H1 (cell line): ENCODE data around the gene NR5A1. TPM values are rescaled to one million over a fixed set of nuclear protein-coding genes. Genes with fewer than 3 reads are reported as not detected.

ENCODE experiments used
- CTCF ChIA-PET: fragments of 300-600 bp; sonication (Branson Sonifier 250); formaldehyde crosslinking; loops from one replicate; lab custom pipeline; 2021; ENCODE audit not compliant: partially characterized antibody; lab: Charles Lee
- POLR2A ChIA-PET: fragments of 300-600 bp; sonication (Branson Sonifier 250); formaldehyde crosslinking; loops from one replicate; lab custom pipeline; 2021; ENCODE audit warnings: inconsistent platforms; ENCODE audit not compliant: partially characterized antibody; lab: Charles Lee
- DNase-seq, 2 experiments: peaks; one replicate each; pipeline versions ENCODE4 v3.0.0 to v3.0.0-alpha.2; 2010 to 2022; ENCODE audit warnings: low spot score in 2 of 2, low read depth in 1 of 2, mixed read lengths in 1 of 2
- FAIRE-seq: peaks from 2 replicates; lab custom pipeline; 2011; peaks lifted over from hg19 to GRCh38; lab: Jason Lieb, UNC
- H2AFZ ChIP-seq: 2 replicates; pipeline ENCODE4 v1.8.1; 2012; ENCODE audit warnings: low read length, inconsistent platforms
- H2AK5ac ChIP-seq: 2 replicates; pipeline ENCODE4 v1.6.1; 2013; ENCODE audit warnings: low read depth, low read length
- H2BK120ac ChIP-seq: replicated peaks from 2 replicates; pipeline ENCODE3; 2013; ENCODE audit warnings: low read depth, low read length, inconsistent platforms
- H2BK12ac ChIP-seq: 2 replicates; pipeline ENCODE4 v1.6.1; 2013; ENCODE audit warnings: low read depth, low read length
- H2BK15ac ChIP-seq: 2 replicates; pipeline ENCODE4 v1.6.1; 2013; ENCODE audit warnings: low read length
- H2BK20ac ChIP-seq: 2 replicates; pipeline ENCODE4 v1.6.1; 2013; ENCODE audit warnings: low read length
- H2BK5ac ChIP-seq: 2 replicates; pipeline ENCODE4 v1.6.1; 2013; ENCODE audit warnings: low read depth, low read length
- H3K14ac ChIP-seq: 2 replicates; pipeline ENCODE4 v1.6.1; 2013; ENCODE audit warnings: inconsistent platforms; ENCODE audit not compliant: insufficient read length
- H3K18ac ChIP-seq: 2 replicates; pipeline ENCODE4 v1.6.1; 2013; ENCODE audit warnings: low read length; ENCODE audit errors: extremely low read depth
- H3K23ac ChIP-seq: 2 replicates; pipeline ENCODE4 v1.6.1; 2013; ENCODE audit warnings: inconsistent platforms; ENCODE audit not compliant: insufficient read length
- H3K23me2 ChIP-seq: 2 replicates; pipeline ENCODE4 v1.6.1; 2013; ENCODE audit warnings: low read depth, low read length
- H3K27ac ChIP-seq: 2 replicates; pipeline ENCODE4 v1.6.1; 2011; ENCODE audit warnings: low read depth, low read length, inconsistent platforms
- H3K27me3 ChIP-seq, 4 experiments: replicated peaks in 1 of 4; 1 replicate in 1 of 4; 2 replicates in 3 of 4; pipeline versions ENCODE4 v1.6.1 to v1.8.1; 2011 to 2013; ENCODE audit warnings: low read length in 3 of 4, mild to moderate bottlenecking in 3 of 4, inconsistent platforms in 2 of 4, mixed read lengths in 2 of 4, moderate library complexity in 1 of 4; ENCODE audit not compliant: control insufficient read depth in 3 of 4, insufficient read depth in 3 of 4; ENCODE audit errors: extremely low read depth in 1 of 4
- H3K36me3 ChIP-seq, 4 experiments: 2 replicates each; pipeline versions ENCODE4 v1.6.1 to v1.8.1; 2011 to 2013; ENCODE audit warnings: mild to moderate bottlenecking in 4 of 4, low read length in 3 of 4, moderate library complexity in 2 of 4, control low read depth in 1 of 4, inconsistent platforms in 1 of 4; ENCODE audit not compliant: insufficient read depth in 4 of 4, control insufficient read depth in 2 of 4
- H3K4ac ChIP-seq: replicated peaks from 2 replicates; pipeline ENCODE3; 2013; ENCODE audit warnings: low read length, low read depth, mixed read lengths, inconsistent platforms; ENCODE audit not compliant: insufficient read length
- H3K4me1 ChIP-seq, 4 experiments: replicated peaks in 1 of 4; 1 replicate in 1 of 4; 2 replicates in 3 of 4; pipeline versions ENCODE4 v1.6.1 to v1.8.1; 2011 to 2013; ENCODE audit warnings: low read length in 3 of 4, inconsistent platforms in 2 of 4, mixed read lengths in 1 of 4; ENCODE audit not compliant: insufficient read depth in 4 of 4, control insufficient read depth in 3 of 4
- H3K4me2 ChIP-seq, 2 experiments: 2 replicates each; pipeline versions ENCODE4 v1.6.1 to v1.8.1; 2011 to 2013; ENCODE audit warnings: low read depth in 2 of 2, low read length in 2 of 2, control low read depth in 1 of 2, inconsistent platforms in 1 of 2, mild to moderate bottlenecking in 1 of 2; ENCODE audit not compliant: insufficient read depth in 1 of 2
- H3K4me3 ChIP-seq, 4 experiments: fragments of 200-600, 300-600 bp in 1 of 4; sonication (generic), shearing (Covaris generic), sonication (Bioruptor Twin) in 1 of 4; 2 replicates each; pipeline versions ENCODE4 v1.5.1 to v1.8.1; 2011 to 2016; ENCODE audit warnings: low read length in 4 of 4, low read depth in 3 of 4, control low read depth in 2 of 4, inconsistent platforms in 2 of 4, mild to moderate bottlenecking in 2 of 4, mixed read lengths in 1 of 4, moderate library complexity in 1 of 4; ENCODE audit not compliant: insufficient read depth in 2 of 4; ENCODE audit errors: extremely low read depth in 1 of 4
- H3K56ac ChIP-seq: replicated peaks from 2 replicates; pipeline ENCODE3; 2013; ENCODE audit warnings: low read depth, mild to moderate bottlenecking, mixed read lengths, low read length, inconsistent platforms; ENCODE audit not compliant: insufficient read length
- H3K79me1 ChIP-seq: 2 replicates; pipeline ENCODE4 v1.6.1; 2013; ENCODE audit warnings: low read depth, low read length, control low read depth
- H3K79me2 ChIP-seq, 2 experiments: 2 replicates each; pipeline versions ENCODE4 v1.6.1 to v1.8.1; 2012 to 2013; ENCODE audit warnings: low read length in 2 of 2, mild to moderate bottlenecking in 2 of 2, inconsistent platforms in 1 of 2; ENCODE audit not compliant: insufficient read depth in 2 of 2, control insufficient read depth in 1 of 2
- H3K9ac ChIP-seq, 4 experiments: replicated peaks in 1 of 4; 1 replicate in 1 of 4; 2 replicates in 3 of 4; pipeline versions ENCODE4 v1.6.1 to v1.8.1; 2011 to 2013; ENCODE audit warnings: low read depth in 3 of 4, low read length in 3 of 4, control low read depth in 2 of 4, mild to moderate bottlenecking in 2 of 4, moderate library complexity in 2 of 4, inconsistent platforms in 1 of 4; ENCODE audit errors: extremely low read depth in 1 of 4
- H3K9me3 ChIP-seq, 2 experiments: 2 replicates each; pipeline versions ENCODE4 v1.6.1 to v1.8.1; 2012 to 2013; ENCODE audit warnings: mild to moderate bottlenecking in 2 of 2, moderate library complexity in 2 of 2, control low read depth in 1 of 2, inconsistent platforms in 1 of 2, low read depth in 1 of 2, low read length in 1 of 2, mixed read lengths in 1 of 2; ENCODE audit not compliant: insufficient read depth in 2 of 2
- H4K20me1 ChIP-seq, 2 experiments: replicated peaks in 1 of 2; 2 replicates each; pipeline versions ENCODE3 to v1.8.1; 2011 to 2013; ENCODE audit warnings: inconsistent platforms in 2 of 2, low read length in 2 of 2, mild to moderate bottlenecking in 1 of 2; ENCODE audit not compliant: insufficient read depth in 2 of 2, control insufficient read depth in 1 of 2
- H4K5ac ChIP-seq: 2 replicates; pipeline ENCODE4 v1.6.1; 2013; ENCODE audit warnings: low read length, low read depth, mixed read lengths, inconsistent platforms; ENCODE audit not compliant: insufficient read length
- H4K8ac ChIP-seq: 2 replicates; pipeline ENCODE4 v1.8.0; 2013; ENCODE audit warnings: mild to moderate bottlenecking, moderate library complexity, low read length, inconsistent platforms; ENCODE audit not compliant: insufficient read depth; ENCODE audit errors: extremely low read depth
- H4K91ac ChIP-seq: replicated peaks from 2 replicates; pipeline ENCODE3; 2013; ENCODE audit warnings: low read length, mixed read lengths, inconsistent platforms; ENCODE audit not compliant: insufficient read length
- ATF2 ChIP-seq: IDR thresholded peaks from 2 replicates; pipeline ENCODE4 v1.6.1; 2012; ENCODE audit warnings: low read length, inconsistent platforms
- ATF3 ChIP-seq: IDR thresholded peaks from 2 replicates; pipeline ENCODE4 v1.6.1; 2011; ENCODE audit warnings: low read depth, mild to moderate bottlenecking, low read length; ENCODE audit not compliant: insufficient read depth
- CREB1 ChIP-seq: IDR thresholded peaks from 2 replicates; pipeline ENCODE4 v1.6.1; 2012; ENCODE audit warnings: inconsistent platforms
- CTBP2 ChIP-seq: IDR thresholded peaks from 2 replicates; pipeline ENCODE4 v1.7.0; 2011; ENCODE audit warnings: borderline replicate concordance, mild to moderate bottlenecking, moderate library complexity, mixed read lengths, low read length; ENCODE audit not compliant: insufficient read depth, insufficient read length
- JUN ChIP-seq: IDR thresholded peaks from 2 replicates; pipeline ENCODE4 v1.6.1; 2011; ENCODE audit warnings: low read depth, mild to moderate bottlenecking, improper control_type of control experiment, low read length
- JUND ChIP-seq: IDR thresholded peaks from 2 replicates; pipeline ENCODE4 v1.6.1; 2011; ENCODE audit warnings: mild to moderate bottlenecking, improper control_type of control experiment, low read length
- PHF8 ChIP-seq: fragments of 200-600 bp; sonication (generic); conservative IDR thresholded peaks from 2 replicates; pipeline ENCODE4 v1.7.1; 2012; ENCODE audit warnings: low read depth, mild to moderate bottlenecking, inconsistent platforms, low read length, moderate library complexity
- RBBP5 ChIP-seq: IDR thresholded peaks from 2 replicates; pipeline ENCODE4 v1.7.1; 2012; ENCODE audit warnings: low read depth, mild to moderate bottlenecking, inconsistent platforms, low read length, moderate library complexity, borderline replicate concordance
- SIN3A ChIP-seq, 2 experiments: IDR thresholded peaks in 1 of 2; conservative IDR thresholded peaks in 1 of 2; 2 replicates each; pipeline ENCODE4 v1.6.1; 2011 to 2012; ENCODE audit warnings: low read length in 2 of 2, improper control_type of control experiment in 1 of 2, low read depth in 1 of 2, mild to moderate bottlenecking in 1 of 2
- SP2 ChIP-seq: IDR thresholded peaks from 2 replicates; pipeline ENCODE4 v1.6.1; 2012; ENCODE audit warnings: mild to moderate bottlenecking, low read length, inconsistent platforms
- TCF12 ChIP-seq: IDR thresholded peaks from 2 replicates; pipeline ENCODE4 v1.6.1; 2011; ENCODE audit warnings: low read depth, mild to moderate bottlenecking, low read length
- WGBS, 2 experiments: shearing (Covaris generic) in 1 of 2; methylation state at CpG; one replicate each; pipeline versions ENCODE4 v1.1.6 to v1.1.7; 2013 to 2015; ENCODE audit warnings: low lambda C conversion rate in 2 of 2, mixed read lengths in 2 of 2, inconsistent platforms in 1 of 2, low coverage in 1 of 2, missing lambda C conversion rate in 1 of 2; ENCODE audit not compliant: insufficient replicate concordance in 2 of 2, insufficient coverage in 1 of 2, insufficient read length in 1 of 2; ENCODE audit errors: extremely low coverage in 1 of 2, missing lambda C conversion rate in 1 of 2; 5-methylcytosine and 5-hydroxymethylcytosine counted together
- polyA plus RNA-seq, 7 experiments: library from polyadenylated mRNA; depleted of rRNA in 3 of 7; stranded (reverse) in 5 of 7; unstranded in 2 of 7; fragments of >200 nt in 5 of 7; fragments of 200-250 nt in 2 of 7; gene quantifications; 1 replicate in 5 of 7; 2 replicates in 1 of 7; 4 replicates in 1 of 7; pipeline versions ENCODE4 v1.2.1 to v1.2.3, GENCODE V29; 2011 to 2013; ENCODE audit warnings: missing spikeins in 2 of 7, mixed read lengths in 2 of 7
- total RNA-seq: library from RNA; stranded (reverse); fragmentation: NEBNext Ultra II Directional; extraction: Animal tissue kit (Norgen Biotek cat#: 25700); gene quantifications from 2 replicates; pipeline ENCODE4 v1.2.1, GENCODE V29; 2021

NR5A1 gene
- total and polyA plus RNA-seq, 2 of the 8 experiments (the other 6 are each of a cell fraction or from before 2014, with no cell fraction given) = 0.29 to 0.58 TPM

- H2BK20ac ChIP-seq = no peak overlapping the region
- H3K4me1 ChIP-seq = peaks cover 0 to 6% (median 2%) of the 10 kb centered on the region in 4 experiments; a peak in 4 of 7 replicates
- H2AFZ ChIP-seq = no peak overlapping the region
- H3K27ac ChIP-seq = no peak overlapping the region
- no peak overlapping the region for H4K5ac ChIP-seq
- H2BK12ac ChIP-seq = no peak overlapping the region
- no peaks in the 10 kb centered on the region for H3K36me3 ChIP-seq
- no peak overlapping the region for H3K23ac ChIP-seq
- FAIRE-seq = no peak
- no peak overlapping the region for H3K14ac ChIP-seq
- H3K9ac ChIP-seq = no peak overlapping the region
- H3K79me1 ChIP-seq = no peaks in the 10 kb centered on the region
- 95% methylated on average over 8 of the region's 8 CpGs; no CpG with 5 or more reads in 1 of the 2 experiments for WGBS, 2 experiments
- CTCF ChIA-PET = interaction anchor here (1.3 to 2.8 kb wide), 5 partner anchors 9 to 214 kb away, joined by 4 to 9 read pairs (median 7); no protein-coding TSS in a partner anchor
- POLR2A ChIA-PET = interaction anchor here (3.6 kb wide), 1 partner anchor 11 kb away, joined by 11 read pairs; no protein-coding TSS in a partner anchor
- no peaks in the 10 kb centered on the region for H3K23me2 ChIP-seq
- H3K9me3 ChIP-seq = no peaks in the 10 kb centered on the region
- H4K91ac ChIP-seq = no peak overlapping the region
- peaks cover 0 to 2% of the 10 kb centered on the region in 2 experiments for H4K20me1 ChIP-seq
- no peak overlapping the region for H2BK15ac ChIP-seq
- no peak overlapping the region for H3K4ac ChIP-seq
- DNase-seq = no peak
- no peak overlapping the region for H3K4me2 ChIP-seq
- no peak overlapping the region for H4K8ac ChIP-seq
- H2BK5ac ChIP-seq = no peak overlapping the region
- H2AK5ac ChIP-seq = no peak overlapping the region
- no peak overlapping the region for H2BK120ac ChIP-seq
- no peak overlapping the region for H3K56ac ChIP-seq
- H3K79me2 ChIP-seq = no peaks in the 10 kb centered on the region
- peaks cover 5 to 19% (median 17%) of the 10 kb centered on the region in 4 experiments for H3K27me3 ChIP-seq
- H3K18ac ChIP-seq = no peak overlapping the region
- no peak overlapping the region for H3K4me3 ChIP-seq
- TF ChIP-seq CTBP2 = no peak
- TF ChIP-seq JUN = no peak
- no peak for TF ChIP-seq SP2
- no peak for TF ChIP-seq SIN3A (conservative IDR thresholded peaks at IDR 0.05 in 1 of 2, IDR thresholded peaks at IDR 0.05 in 1 of 2; ENCODE audit: low read depth in 1 of 2, low read length in 2 of 2)
- no peak for TF ChIP-seq ATF2
- TF ChIP-seq JUND = no peak
- TF ChIP-seq PHF8 = no peak
- TF ChIP-seq CREB1 = no peak
- no peak for TF ChIP-seq ATF3
- TF ChIP-seq RBBP5 = no peak
- no peak for TF ChIP-seq TCF12
Measured at GRCh38 chr9:124497441-124497840, 9.8 kb downstream of the NR5A1 start.
